ENCODE measurements around the gene CPNE5. TPM values are rescaled to one million over a fixed set of nuclear protein-coding genes. Genes with fewer than 3 reads are reported as not detected.
"Not testable (repeated sequence)": the region's sequence is repeated elsewhere in the genome, so short reads cannot be mapped to it uniquely, and the experiment has no call there.

The CPNE5 gene
- total and polyA plus RNA-seq, 4 donors = 0.20 to 13.1 (median 7.9) TPM; not detected in 1

DNA sequence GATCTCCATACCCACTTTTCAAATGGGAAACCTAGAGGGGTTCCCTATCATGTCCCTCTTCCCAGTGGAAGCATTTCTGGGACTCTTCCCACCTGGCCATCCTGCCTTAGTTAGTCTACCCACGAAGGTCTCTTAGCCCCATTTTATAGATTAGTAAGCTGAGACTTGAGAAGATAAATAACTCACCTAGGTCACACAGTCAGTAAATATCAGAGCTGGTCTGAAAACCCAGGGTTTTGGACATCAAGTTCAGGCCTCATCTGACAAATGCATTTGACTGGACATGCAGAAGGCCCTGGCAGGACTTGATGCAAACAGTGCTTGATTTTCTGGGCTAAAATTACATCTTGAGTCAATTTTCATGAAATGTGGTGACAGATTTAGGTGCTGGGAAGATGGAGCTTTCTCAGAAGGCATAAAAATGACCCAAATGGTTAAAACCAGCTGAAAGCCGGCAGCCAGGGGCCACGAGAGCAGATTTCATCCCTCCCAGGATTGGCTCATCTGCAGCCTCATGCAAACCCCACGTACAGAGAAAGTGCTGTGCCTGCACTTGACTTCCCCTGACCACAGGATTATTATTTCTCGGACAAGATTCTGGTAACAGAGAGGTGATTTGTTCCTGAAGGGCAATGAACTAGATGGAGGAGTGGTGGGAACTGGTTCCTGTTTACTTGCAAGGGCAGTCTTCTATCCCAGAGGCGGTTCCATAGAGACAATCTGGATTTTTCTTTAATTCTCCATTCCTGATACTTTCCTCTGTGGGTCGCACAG is 23.1 kb downstream of the CPNE5 start:
- H3K36me3 ChIP-seq (ENCODE audit: control insufficient read depth in 1 of 2, insufficient read depth in 2 of 2, low read length in 1 of 2) = no peaks in the 10 kb centered on the region
- no peaks in the 10 kb centered on the region for H3K9me3 ChIP-seq (ENCODE audit: control insufficient read depth, low read length)
- intact Hi-C loops (cut with DNase I) = no loop called here
- H3K4me3 ChIP-seq (ENCODE audit: low read length in 2 of 2) = no peak overlapping the region
- 89 to 90% methylated on average over 7 of the region's 7 CpGs for WGBS, 2 donors
- DNase-seq (no peak), ATAC-seq (ENCODE audit: low FRiP score) (no peak)
- no peak overlapping the region for H3K27ac ChIP-seq (ENCODE audit: low read depth in 1 of 2, low read length in 2 of 2)
- H3K27me3 ChIP-seq (ENCODE audit: control insufficient read depth in 1 of 2, insufficient read depth in 2 of 2, low read length in 1 of 2) = no peaks in the 10 kb centered on the region
- no peaks in the 10 kb centered on the region for H3K4me1 ChIP-seq (ENCODE audit: control insufficient read depth in 1 of 2, insufficient read depth in 2 of 2, low read length in 2 of 2)

DNA sequence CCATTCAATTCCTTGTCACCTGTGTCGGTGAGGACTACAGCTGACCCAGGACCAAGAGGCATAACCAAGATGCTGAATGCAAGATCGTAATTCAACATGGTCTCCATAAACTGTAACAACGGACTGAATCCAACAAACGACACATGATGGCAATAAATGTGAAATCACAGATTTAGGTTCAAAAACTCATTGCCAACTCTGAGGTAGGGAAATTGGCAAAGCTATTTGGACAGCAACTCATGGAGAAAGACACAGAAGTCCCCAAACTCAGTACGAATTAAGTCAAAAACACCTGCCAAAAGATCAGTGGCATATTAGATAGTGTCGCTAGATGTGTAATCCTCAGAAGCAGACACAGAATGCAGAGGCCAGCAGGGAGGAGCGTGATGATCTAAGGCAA is 25.0 kb downstream of the CPNE5 start:
- ATAC-seq (ENCODE audit: low FRiP score) (no peak), DNase-seq (no peak)
- no peaks in the 10 kb centered on the region for H3K4me1 ChIP-seq (ENCODE audit: control insufficient read depth in 1 of 2, insufficient read depth in 2 of 2, low read length in 2 of 2)
- no peak overlapping the region for H3K27ac ChIP-seq (ENCODE audit: low read depth in 1 of 2, low read length in 2 of 2)
- H3K36me3 ChIP-seq (ENCODE audit: control insufficient read depth in 1 of 2, insufficient read depth in 2 of 2, low read length in 1 of 2) = no peaks in the 10 kb centered on the region
- no peaks in the 10 kb centered on the region for H3K9me3 ChIP-seq (ENCODE audit: control insufficient read depth, low read length)
- no peak overlapping the region for H3K4me3 ChIP-seq (ENCODE audit: low read length in 2 of 2)
- 89% methylated on average over 7 of the region's 7 CpGs for whole genome bisulfite sequencing, 2 donors
- no peaks in the 10 kb centered on the region for H3K27me3 ChIP-seq (ENCODE audit: control insufficient read depth in 1 of 2, insufficient read depth in 2 of 2, low read length in 1 of 2)
- intact Hi-C loops (cut with DNase I) = no loop called here

DNA sequence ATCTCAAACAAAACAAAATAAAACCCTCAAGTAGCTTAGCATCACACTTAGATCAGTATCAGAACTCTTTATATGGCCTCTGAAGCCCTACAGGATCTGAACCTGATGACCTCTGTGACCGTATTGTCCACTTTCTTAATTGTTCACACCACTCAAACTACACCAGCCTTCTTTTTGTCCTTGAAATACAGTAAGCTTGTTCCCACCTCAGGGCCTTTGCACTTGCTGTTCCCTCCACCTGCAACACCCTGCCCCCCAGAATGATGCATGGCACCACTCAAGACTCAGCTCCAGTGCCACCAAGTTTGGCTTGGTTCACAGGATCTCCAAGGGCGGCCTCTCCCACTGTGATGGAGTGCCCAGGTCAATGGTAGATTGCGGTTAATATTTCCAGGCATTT is 25.7 kb downstream of the CPNE5 start:
- ATAC-seq (ENCODE audit: low FRiP score) (no peak), DNase-seq (no peak)
- no peaks in the 10 kb centered on the region for H3K4me1 ChIP-seq (ENCODE audit: control insufficient read depth in 1 of 2, insufficient read depth in 2 of 2, low read length in 2 of 2)
- 66 to 81% methylated on average over 3 of the region's 3 CpGs for WGBS, 2 donors
- intact Hi-C loops (cut with DNase I) = no loop called here
- H3K27me3 ChIP-seq (ENCODE audit: control insufficient read depth in 1 of 2, insufficient read depth in 2 of 2, low read length in 1 of 2) = no peaks in the 10 kb centered on the region
- H3K27ac ChIP-seq (ENCODE audit: low read depth in 1 of 2, low read length in 2 of 2) = no peak overlapping the region
- no peaks in the 10 kb centered on the region for H3K36me3 ChIP-seq (ENCODE audit: control insufficient read depth in 1 of 2, insufficient read depth in 2 of 2, low read length in 1 of 2)
- no peaks in the 10 kb centered on the region for H3K9me3 ChIP-seq (ENCODE audit: control insufficient read depth, low read length)
- H3K4me3 ChIP-seq (ENCODE audit: low read length in 2 of 2) = no peak overlapping the region

DNA sequence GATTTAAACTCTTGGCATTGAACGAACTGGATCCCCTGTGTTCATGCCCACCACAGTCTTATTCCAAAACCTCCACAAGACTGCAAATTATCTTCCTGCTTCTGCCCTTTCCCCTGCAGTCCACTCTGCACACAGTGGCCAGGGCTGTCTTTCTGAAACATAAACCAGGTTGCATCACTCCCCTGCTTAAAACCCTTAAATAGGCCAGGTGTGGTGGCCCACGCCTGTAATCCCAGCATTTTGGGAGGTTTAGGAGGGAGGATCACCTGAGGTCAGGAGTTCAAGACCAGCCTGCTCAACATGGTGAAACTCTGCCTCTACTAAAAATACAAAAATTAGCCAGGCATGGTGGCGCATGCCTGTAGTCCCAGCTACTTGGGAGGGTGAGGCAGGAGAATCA is 26.2 kb downstream of the CPNE5 start:
- H3K4me3 ChIP-seq (ENCODE audit: low read length in 2 of 2); H3K36me3 ChIP-seq (ENCODE audit: control insufficient read depth in 1 of 2, insufficient read depth in 2 of 2, low read length in 1 of 2); H3K27ac ChIP-seq (ENCODE audit: low read depth in 1 of 2, low read length in 2 of 2); intact Hi-C loops (cut with DNase I); H3K27me3 ChIP-seq (ENCODE audit: control insufficient read depth in 1 of 2, insufficient read depth in 2 of 2, low read length in 1 of 2); DNase-seq; H3K9me3 ChIP-seq (ENCODE audit: control insufficient read depth, low read length); H3K4me1 ChIP-seq (ENCODE audit: control insufficient read depth in 1 of 2, insufficient read depth in 2 of 2, low read length in 2 of 2); ATAC-seq (ENCODE audit: low FRiP score): not testable (repeated sequence)
- WGBS, 2 donors = 93 to 95% methylated on average over 3 of the region's 3 CpGs

DNA sequence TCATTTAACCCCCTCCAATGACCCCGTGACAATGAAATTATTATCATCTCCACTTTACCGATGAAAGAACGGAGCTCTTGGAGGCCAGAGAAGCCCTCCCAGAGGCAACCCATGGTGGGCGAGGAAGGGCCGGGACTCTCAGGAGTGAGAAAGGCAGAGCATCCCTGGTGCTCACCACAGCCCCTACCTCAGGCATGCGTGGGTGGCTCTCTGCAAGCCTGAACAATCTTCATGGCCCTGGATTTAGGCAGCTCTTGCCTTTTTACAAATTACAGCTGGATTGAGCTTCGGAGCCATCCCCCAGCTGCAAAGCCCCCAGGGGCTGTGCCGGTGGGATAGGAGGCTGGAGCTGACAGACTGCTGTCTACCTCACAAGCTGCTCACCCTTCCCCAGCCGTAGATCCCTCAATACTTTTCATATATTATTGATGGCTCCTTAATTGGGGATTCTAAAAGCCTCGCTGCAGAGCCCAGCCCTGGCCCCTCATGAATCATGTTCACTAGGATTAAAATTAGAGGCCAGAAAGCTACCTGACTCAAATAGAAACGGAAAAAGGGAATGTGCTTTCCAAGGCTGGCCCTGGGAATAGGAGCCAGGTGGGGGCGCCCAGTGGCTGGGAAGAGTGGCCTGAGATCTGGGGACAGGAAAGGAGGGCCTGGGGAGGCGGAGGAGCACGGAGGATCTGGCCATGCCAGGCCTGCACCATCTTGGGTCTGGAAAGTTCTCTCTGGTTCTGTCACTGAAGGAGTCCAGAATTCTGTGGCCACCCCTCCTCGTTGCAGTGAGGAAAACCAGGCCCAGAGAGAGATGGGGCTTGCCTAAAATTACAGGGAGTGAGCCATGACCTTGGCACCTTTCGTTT is 29.1 kb downstream of the CPNE5 start:
- H3K4me1 ChIP-seq (ENCODE audit: control insufficient read depth in 1 of 2, insufficient read depth in 2 of 2, low read length in 2 of 2) = no peaks in the 10 kb centered on the region
- 86 to 90% methylated on average over 16 of the region's 16 CpGs for WGBS, 2 donors
- H3K4me3 ChIP-seq (ENCODE audit: low read length in 2 of 2) = no peak overlapping the region
- no peak overlapping the region for H3K27ac ChIP-seq (ENCODE audit: low read depth in 1 of 2, low read length in 2 of 2)
- H3K36me3 ChIP-seq (ENCODE audit: control insufficient read depth in 1 of 2, insufficient read depth in 2 of 2, low read length in 1 of 2) = no peaks in the 10 kb centered on the region
- H3K27me3 ChIP-seq (ENCODE audit: control insufficient read depth in 1 of 2, insufficient read depth in 2 of 2, low read length in 1 of 2) = no peaks in the 10 kb centered on the region
- no peaks in the 10 kb centered on the region for H3K9me3 ChIP-seq (ENCODE audit: control insufficient read depth, low read length)
- ATAC-seq (ENCODE audit: low FRiP score) = no peak
- DNase-seq = no peak
- intact Hi-C loops (cut with DNase I) = no loop called here

DNA sequence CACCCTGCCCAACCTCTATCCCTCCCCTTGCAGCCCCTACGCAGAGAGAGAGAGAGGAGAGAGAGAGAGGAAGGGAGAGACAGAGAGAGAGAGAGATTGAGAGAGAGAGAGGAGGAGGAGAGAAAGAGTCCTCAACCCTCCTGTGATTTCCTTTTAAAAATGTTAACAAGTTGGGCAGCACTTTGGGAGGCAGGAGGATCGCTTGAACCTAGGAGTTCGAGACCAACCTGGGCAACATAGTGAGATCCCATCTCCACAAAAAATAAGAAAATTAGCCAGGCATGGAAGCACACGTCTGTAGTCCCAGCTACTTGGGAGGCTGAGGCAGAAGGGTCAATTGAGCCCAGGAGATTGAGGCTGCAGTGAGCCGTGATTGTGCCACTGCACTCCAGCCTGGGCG is 30.1 kb downstream of the CPNE5 start:
- no peaks in the 10 kb centered on the region for H3K9me3 ChIP-seq (ENCODE audit: control insufficient read depth, low read length)
- no peak overlapping the region for H3K27ac ChIP-seq (ENCODE audit: low read depth in 1 of 2, low read length in 2 of 2)
- 91 to 97% methylated on average over 6 of the region's 6 CpGs for WGBS, 2 donors
- no peaks in the 10 kb centered on the region for H3K4me1 ChIP-seq (ENCODE audit: control insufficient read depth in 1 of 2, insufficient read depth in 2 of 2, low read length in 2 of 2)
- no peak for DNase-seq
- H3K4me3 ChIP-seq (ENCODE audit: low read length in 2 of 2) = no peak overlapping the region
- intact Hi-C loops (cut with DNase I) = no loop called here
- no peaks in the 10 kb centered on the region for H3K36me3 ChIP-seq (ENCODE audit: control insufficient read depth in 1 of 2, insufficient read depth in 2 of 2, low read length in 1 of 2)
- no peaks in the 10 kb centered on the region for H3K27me3 ChIP-seq (ENCODE audit: control insufficient read depth in 1 of 2, insufficient read depth in 2 of 2, low read length in 1 of 2)
- ATAC-seq (ENCODE audit: low FRiP score) = no peak

DNA sequence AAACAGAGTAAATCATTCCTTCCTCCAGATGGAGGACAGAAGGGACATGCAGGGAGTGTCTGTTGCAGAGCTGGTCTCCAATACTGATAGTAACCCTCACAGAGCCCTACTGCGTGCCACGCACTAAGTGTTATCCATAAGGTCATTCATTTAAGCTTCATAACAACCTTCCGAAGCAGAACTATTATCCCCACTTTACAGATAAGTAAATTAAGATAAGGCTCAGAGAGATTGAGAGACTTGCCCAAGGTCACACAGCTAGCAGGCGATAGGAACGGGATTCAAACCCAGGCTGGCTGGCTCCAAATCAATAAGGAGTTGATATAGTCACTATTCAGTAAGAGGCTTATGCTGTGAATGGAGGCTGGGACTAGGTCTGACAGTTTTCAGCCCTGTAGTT is 30.6 kb downstream of the CPNE5 start:
- intact Hi-C loops (cut with DNase I) = no loop called here
- no peak overlapping the region for H3K27ac ChIP-seq (ENCODE audit: low read depth in 1 of 2, low read length in 2 of 2)
- H3K4me1 ChIP-seq (ENCODE audit: control insufficient read depth in 1 of 2, insufficient read depth in 2 of 2, low read length in 2 of 2) = no peaks in the 10 kb centered on the region
- no peaks in the 10 kb centered on the region for H3K36me3 ChIP-seq (ENCODE audit: control insufficient read depth in 1 of 2, insufficient read depth in 2 of 2, low read length in 1 of 2)
- ATAC-seq (ENCODE audit: low FRiP score) (no peak), DNase-seq (no peak)
- WGBS, 2 donors = 72 to 93% methylated on average over 5 of the region's 5 CpGs
- no peak overlapping the region for H3K4me3 ChIP-seq (ENCODE audit: low read length in 2 of 2)
- no peaks in the 10 kb centered on the region for H3K9me3 ChIP-seq (ENCODE audit: control insufficient read depth, low read length)
- H3K27me3 ChIP-seq (ENCODE audit: control insufficient read depth in 1 of 2, insufficient read depth in 2 of 2, low read length in 1 of 2) = no peaks in the 10 kb centered on the region

DNA sequence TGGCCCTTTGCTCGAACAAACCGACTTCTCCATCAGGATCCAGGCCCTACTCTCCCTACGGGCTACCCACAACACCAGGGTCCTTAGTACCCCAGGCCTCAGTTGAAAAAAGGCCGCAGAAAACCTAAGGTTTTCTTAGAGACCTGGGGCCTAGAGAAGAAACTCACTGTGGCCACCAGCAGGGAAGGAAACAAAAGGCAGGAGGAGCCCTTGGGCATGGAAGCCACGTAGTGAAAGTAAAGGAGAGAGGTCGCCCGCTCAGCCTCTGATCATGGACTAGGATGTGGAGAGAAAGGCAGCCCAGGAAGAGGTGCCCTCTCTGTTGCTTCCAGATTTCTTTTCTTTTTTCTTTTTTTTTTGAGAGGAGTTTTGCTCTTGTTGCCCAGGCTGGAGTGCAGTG is 31.5 kb downstream of the CPNE5 start:
- ATAC-seq (ENCODE audit: low FRiP score) (no peak), DNase-seq (no peak)
- 93 to 96% methylated on average over 7 of the region's 7 CpGs for WGBS, 2 donors
- Histone ChIP-seq H3K9me3 (ENCODE audit: control insufficient read depth, low read length) (no peaks in the 10 kb centered on the region), H3K4me3 (ENCODE audit: low read length in 2 of 2) (no peak overlapping the region), H3K27ac (ENCODE audit: low read depth in 1 of 2, low read length in 2 of 2) (no peak overlapping the region), H3K27me3 (ENCODE audit: control insufficient read depth in 1 of 2, insufficient read depth in 2 of 2, low read length in 1 of 2) (no peaks in the 10 kb centered on the region), H3K36me3 (ENCODE audit: control insufficient read depth in 1 of 2, insufficient read depth in 2 of 2, low read length in 1 of 2) (no peaks in the 10 kb centered on the region), H3K4me1 (ENCODE audit: control insufficient read depth in 1 of 2, insufficient read depth in 2 of 2, low read length in 2 of 2) (no peaks in the 10 kb centered on the region)
- intact Hi-C loops (cut with DNase I) = no loop called here

DNA sequence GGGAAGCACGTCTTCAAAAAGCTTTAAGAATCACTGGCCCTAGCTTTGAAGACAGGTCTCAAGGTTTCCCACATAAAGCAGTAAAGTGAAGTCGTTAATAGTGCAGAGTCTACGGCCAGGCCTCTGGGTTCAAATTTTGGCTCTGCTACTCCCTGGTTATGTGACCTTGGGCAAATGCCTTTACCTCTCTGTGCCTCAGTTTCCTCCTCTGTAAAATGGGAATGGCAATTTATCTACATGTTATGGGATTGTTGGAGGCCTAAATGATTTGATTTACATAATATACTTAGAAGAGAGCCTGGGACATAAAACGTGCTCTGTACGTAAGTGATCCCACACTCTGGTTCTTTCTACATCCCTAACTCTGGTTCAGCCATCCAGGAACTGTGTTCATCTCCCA is 32.1 kb downstream of the CPNE5 start:
- Histone ChIP-seq H3K4me1 (ENCODE audit: control insufficient read depth in 1 of 2, insufficient read depth in 2 of 2, low read length in 2 of 2) (no peaks in the 10 kb centered on the region), H3K27me3 (ENCODE audit: control insufficient read depth in 1 of 2, insufficient read depth in 2 of 2, low read length in 1 of 2) (no peaks in the 10 kb centered on the region), H3K36me3 (ENCODE audit: control insufficient read depth in 1 of 2, insufficient read depth in 2 of 2, low read length in 1 of 2) (no peaks in the 10 kb centered on the region), H3K4me3 (ENCODE audit: low read length in 2 of 2) (no peak overlapping the region), H3K9me3 (ENCODE audit: control insufficient read depth, low read length) (no peaks in the 10 kb centered on the region), H3K27ac (ENCODE audit: low read depth in 1 of 2, low read length in 2 of 2) (no peak overlapping the region)
- ATAC-seq (ENCODE audit: low FRiP score) (no peak), DNase-seq (no peak)
- 71 to 83% methylated on average over 5 of the region's 5 CpGs for WGBS, 2 donors
- intact Hi-C loops (cut with DNase I) = no loop called here

Data from aorta (tissue), 5 donors.